ENCODE results near the gene NEK10.
"Not testable (repeated sequence)": the region's sequence is repeated elsewhere in the genome, so short reads cannot be mapped to it uniquely, and the experiment has no call there.

Gene NEK10

DNA sequence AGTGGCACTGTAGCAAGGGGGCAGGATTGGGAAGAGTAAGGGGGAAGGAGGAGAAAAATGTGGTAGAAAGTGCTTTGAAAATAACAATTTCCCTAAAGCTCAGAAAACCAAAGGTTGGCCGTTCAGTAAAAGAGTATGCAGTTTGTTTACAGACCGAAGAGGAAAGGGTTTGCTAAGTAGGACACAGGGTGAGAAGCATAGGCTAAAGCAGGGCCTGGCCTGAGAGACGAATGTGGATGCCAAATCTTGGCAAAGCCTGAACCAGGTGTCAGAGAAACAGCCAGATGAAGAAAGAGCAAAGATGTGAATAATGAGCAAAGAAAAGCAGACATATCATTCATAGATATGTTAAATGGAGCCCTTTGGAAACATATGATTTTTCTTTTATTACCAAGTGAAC lies 17.1 kb downstream of the NEK10 start:
- DNase-seq (ENCODE audit: low read depth in 2 of 2), result no peak

DNA sequence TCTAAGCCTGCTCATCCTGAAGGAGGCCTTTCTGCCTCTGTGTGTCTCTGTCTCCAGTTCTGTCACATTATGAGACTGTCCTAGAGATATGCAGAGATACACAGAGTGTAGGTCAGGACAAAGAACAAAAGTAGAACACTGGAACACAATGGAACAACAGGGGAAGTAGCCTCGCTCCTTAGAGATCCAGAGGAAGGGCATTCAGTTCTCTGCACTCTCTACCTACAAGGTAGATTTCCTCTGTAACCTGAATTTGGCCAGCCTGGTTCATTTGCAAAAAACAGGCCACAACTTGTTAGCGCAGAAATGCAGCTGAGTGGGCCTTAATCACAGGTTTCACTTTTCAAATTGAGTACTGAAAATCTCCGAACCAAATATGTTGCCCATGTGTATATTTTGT lies 19.4 kb downstream of the NEK10 start:
- DNase-seq (ENCODE audit: low read depth in 2 of 2), result no peak

DNA sequence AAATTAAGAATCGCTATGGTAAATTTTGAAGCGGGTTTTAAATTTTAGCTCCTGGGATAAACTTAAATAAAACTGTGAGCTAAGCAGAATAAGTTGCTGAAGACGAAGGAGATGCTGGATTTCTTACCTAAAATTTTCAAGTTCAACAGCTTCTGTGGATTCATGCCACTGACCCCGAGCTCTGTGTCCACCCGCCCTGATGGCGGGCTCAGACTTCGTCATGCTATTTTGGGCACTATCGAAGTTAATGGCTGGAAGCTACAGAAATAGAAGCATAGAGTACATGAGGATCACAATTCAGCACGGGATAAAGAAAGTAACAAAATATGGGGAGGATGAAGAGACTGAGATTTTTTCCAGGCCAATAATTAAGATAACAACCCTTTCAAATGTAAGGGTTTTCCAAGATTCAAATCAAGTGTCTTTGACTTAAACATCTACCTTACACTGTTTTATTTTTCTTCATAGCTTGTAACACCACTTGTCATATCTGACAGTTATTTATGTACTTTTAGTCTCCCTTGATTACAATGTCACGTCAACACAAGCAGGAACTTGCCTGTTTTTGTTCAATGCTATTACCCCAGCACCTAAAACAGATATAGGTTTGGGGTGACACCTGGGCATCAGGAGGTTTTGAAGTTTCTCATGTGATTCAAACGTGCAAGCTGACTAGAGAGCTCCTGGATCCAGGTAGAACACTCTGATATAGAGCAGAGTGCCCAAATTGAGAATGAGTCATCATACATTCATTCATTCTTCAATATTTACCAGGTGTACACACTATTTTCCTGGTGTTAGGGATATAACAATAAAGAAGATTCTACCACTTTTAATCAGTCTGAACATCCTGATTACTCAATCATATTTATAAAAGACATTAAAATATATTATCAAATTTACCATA lies 23.0 kb downstream of the NEK10 start:
- DNase-seq (ENCODE audit: low read depth in 2 of 2), result no peak

DNA sequence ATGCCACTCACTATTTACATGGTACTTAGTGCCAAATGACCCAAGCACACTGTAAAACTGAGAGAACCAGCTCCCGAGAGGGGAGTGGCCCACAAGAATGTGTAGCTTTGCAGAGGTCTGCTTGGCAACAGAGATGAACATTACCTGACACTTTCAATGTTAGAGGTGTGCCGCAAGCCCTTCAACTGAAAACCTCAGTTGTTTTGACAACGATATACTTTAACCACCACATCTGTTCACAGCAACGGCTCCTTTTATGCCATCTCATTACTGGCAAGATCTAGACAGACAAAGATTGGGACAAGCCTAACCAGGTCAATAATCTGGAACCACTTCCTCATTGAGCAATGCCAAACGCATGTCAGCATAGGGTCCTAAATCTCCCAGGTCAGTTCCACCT lies 23.7 kb downstream of the NEK10 start:
- no peak for DNase-seq (ENCODE audit: low read depth in 2 of 2)

DNA sequence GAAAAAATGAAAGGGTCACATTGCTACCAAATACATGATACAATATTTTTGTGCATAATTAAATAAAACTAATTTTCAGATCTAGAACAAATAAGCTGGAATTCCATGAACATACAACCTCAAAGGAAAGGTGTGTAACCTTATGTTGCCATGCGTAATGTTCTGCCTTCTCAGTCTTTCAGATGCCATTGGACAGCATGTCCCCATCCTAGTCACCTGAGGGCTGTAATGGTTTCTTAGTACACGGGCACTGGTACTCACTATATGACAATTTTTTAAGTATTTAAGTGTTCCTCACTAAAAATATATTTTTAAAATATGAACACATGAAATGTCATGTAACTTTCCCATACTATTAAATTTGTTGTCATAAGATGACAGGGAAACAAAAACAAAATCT lies 24.1 kb downstream of the NEK10 start:
- no peak for DNase-seq (ENCODE audit: low read depth in 2 of 2)

DNA sequence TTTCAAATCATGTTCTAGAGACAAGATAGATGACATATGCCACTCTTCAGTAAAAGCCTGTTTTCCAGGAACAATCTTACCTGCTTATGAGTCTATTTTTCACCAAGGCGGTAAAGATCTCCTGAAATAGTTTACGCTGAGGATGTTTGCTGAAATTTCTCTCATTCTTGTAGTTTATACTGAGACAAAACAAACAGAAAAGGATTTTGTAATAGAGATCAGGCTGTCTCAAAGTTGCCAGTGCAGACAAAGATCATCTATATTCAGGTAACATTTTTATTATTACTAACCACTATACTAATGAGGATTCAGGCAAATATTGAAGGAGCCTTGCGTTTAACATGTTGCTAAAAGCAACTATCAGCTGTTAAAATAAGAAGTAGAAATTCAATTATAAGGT lies 25.0 kb downstream of the NEK10 start:
- DNase-seq (ENCODE audit: low read depth in 2 of 2), result no peak

DNA sequence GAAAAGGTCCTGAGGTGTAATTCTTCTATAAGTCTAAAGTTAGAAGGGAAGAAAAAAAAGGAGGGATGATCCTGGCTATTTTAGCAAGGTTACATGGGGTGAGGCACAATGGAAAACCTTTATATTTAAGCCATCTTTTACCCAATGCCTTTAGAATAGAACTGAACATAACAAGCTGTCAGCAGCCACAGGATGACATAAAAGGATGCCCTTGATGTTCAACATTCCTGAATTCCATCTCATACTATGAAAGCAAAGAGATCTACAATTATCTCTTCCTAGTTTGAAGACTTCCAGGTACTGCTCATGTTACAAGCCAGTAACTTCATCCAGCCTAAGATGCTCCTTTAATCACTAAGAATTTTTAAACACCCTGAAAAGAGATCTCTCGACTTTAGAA lies 26.9 kb downstream of the NEK10 start:
- no peak for DNase-seq (ENCODE audit: low read depth in 2 of 2)

DNA sequence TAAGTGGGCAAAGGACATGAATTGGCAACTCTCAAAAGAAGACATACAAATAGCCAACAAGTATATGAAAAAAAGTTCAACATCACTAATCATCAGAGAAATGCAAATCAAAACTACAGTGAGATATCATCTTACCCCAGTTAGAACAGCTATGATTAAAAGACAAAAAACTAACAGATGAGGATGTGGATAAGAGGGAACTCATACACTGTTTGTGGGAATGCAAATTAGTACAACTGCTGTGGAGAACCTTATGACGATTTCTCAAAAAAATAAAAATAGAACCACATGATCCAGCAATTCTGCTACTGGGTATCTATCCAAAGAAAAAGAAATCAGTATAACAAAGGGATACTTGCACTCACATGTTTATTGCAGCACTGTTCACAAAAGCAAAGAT lies 28.6 kb downstream of the NEK10 start:
- DNase-seq (ENCODE audit: low read depth in 2 of 2), result no peak

DNA sequence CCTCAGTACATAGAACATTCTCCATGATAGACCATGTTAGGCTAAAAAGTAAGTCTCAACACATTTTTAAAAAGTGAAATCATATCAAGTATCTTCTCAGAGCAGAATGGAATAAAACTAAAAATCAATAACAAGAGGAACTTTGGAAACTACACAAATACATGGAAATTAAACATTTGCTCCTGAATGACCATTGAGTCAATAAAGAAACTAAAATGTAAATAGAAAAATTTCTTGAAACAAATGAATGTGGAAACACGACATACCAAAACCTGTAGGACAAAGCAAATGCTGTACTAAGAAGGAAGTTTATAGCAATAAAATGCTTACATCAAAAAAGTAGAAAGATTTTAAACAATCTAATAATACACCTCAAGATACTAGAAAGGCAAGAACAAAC lies 33.6 kb downstream of the NEK10 start:
- DNase-seq (ENCODE audit: low read depth in 2 of 2), result no peak

DNA sequence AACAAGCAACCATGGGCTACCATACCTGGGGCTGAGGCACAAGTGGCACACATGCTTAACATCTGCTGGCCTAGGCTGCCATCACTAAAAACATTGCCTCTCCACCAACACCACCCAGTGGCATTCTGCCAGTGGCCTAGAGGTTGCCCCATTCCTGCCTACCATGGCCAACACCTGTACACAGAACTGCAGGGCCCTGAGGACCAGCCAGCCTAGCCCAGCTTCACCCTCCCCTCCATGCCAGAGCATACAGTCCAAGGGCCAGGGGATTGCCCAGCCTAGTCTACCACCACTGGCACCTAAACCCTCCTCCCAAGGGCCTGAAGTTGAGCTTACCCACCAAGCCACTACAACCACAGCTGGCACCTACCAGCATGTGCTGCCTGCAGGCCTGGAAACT lies 35.3 kb downstream of the NEK10 start:
- DNase-seq (ENCODE audit: low read depth in 2 of 2), result no peak

DNA sequence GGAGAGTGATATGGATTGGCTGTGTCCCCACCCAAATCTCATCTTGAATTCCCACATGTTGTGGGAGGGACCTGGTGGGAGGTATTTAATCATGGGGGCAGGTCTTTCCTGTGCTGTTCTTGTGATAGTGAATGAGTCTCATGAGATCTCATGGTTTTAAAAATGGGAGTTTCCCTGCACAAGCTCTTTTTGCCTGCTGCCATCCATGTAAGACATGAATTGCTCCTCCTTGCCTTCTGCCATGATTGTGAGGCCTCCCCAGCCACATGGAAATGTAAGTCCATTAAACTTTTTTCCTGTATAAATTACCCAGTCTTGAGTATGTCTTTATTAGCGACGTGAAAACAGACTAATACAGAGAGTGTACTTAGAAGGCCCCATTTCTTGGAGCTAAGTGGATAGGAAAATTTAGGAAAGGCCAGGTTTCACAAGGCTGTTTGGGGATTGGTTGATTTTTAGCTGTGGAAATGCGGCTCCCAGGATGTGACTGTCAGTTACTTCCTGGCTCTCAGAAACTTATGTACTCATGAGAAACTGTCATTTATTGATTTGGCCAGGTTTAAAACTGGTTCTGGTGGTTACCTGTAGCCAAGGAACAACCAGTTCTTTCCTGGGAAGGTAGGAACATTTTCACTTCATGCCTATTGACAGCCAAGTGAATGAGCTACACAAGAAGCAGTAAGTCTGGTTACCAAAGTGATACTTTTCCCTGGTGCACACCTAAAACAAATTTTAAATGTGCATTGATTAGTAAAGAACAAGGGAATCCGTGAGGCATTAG lies 40.0 kb downstream of the NEK10 start:
- not testable (repeated sequence) for DNase-seq (ENCODE audit: low read depth in 2 of 2)

DNA sequence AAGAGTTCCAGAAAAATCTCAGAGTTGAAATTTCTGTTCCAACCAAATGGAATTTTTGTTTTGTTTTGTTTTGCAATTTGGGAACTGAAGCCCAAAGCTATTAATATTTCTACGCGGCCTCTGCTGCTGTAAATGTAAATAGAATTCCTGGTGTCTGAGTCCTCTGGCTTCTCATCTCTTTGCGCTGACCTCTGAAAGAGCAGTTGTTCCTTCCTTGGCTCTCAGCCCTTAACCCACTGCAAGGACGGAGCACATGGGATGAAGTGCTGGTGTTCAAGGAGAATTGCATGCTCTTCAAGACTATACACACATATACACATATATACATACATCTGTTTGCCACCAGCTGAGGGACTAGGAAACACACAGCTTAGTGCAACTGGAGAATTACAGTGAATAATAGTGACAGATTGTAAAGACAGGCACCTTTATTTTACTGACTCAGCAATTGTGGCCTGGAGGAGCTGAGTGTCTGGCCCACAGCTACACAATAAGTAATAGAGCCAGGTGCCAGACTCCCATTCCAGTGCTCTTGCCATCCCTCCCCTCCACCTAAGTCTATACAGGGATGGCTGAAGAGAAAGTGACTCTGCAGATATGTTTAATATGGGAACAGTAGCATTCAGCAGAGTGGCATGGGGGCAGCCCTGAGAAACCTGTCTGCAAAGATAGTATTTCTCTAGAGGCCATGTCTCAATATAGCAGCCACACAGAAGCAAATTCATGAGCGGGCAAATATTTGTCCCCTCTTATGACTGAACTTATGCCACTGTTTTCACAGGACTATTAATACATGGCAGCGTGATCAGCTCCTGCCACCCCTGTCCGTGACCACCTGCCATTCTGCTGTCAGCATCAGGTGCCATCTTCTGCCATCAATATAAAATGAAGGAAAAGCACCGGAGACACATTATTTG lies 42.3 kb downstream of the NEK10 start:
- DNase-seq (ENCODE audit: low read depth in 2 of 2), result no peak

DNA sequence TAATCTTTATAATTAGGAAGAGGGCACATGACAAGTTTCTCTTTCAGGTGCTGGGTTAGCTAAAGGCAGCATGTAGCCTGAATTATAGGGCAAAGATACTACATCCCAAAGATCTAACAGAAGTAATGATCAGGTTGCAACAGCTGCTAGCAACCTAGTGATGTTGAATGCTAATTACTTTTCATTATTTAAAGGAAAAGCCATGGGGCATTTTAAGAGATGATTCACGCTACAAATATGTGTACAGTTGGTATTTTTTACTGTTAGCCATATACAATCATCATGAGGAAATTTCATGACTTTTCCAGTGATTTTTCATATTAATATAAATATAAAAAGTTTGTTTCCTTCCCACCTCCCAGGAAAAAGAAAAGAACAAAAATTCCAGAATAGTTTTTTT lies 43.0 kb downstream of the NEK10 start:
- no peak for DNase-seq (ENCODE audit: low read depth in 2 of 2)

DNA sequence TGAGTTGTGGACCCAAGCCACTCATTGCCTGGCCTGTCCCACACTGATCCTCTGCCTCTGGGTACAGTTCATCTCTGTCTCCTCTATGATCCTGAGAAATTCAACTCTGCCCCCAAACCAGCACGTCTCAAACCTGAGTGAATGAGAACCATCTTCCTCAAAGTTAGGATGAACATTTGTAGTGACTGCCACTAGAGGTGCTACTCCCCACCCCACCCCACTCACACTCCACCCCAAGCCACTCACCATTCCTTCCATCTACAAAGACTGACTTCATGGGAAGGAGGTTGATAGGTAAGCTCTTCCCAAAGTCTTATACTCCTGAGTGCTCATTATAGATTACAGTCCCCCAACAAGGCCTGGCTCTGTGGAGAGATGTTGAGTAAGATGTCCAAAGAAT lies 43.8 kb downstream of the NEK10 start:
- no peak for DNase-seq (ENCODE audit: low read depth in 2 of 2)

DNA sequence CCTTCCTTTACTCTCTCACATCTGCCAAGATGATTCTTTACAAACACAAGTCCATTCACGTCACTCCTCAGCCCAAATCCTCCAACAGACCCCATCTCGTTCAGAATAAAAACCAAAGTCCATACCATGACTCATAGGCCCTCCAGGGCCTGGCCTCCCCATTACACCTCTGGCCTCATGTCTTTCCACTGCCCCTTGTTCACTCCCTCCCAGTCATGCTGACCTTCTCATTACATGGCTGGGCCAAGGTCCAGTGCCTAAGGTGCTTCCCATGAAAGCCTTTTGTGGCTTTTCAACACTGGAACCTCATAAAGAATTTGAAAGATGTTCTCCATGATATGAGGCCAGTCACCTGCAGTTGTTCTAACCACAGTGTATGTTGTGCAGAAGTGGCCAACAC lies 44.5 kb downstream of the NEK10 start:
- DNase-seq (ENCODE audit: low read depth in 2 of 2), result no peak

DNA sequence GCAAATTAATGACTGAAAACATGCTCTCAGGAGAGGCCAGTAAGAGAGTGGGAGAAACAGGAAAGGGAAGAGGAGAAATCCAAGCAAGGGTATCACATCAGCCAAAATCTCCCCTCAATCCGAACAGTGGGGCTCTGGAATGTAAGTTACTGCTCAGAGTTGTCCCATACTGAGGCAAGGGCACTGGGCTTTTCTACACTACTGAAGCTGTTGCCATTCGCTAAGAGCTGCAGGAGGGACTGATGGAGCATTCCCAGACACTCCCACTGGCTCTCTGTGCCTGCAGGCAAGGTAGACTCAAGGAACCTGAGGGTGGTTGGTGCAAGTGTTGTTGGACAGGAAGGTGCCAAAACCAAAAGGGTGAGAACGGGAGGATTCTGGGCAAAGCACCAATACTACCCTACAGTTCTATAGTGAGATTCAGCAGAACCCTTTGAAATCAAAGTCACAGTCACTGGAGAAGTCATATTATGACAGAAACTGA lies 46.1 kb downstream of the NEK10 start:
- no peak for DNase-seq (ENCODE audit: low read depth in 2 of 2)

DNA sequence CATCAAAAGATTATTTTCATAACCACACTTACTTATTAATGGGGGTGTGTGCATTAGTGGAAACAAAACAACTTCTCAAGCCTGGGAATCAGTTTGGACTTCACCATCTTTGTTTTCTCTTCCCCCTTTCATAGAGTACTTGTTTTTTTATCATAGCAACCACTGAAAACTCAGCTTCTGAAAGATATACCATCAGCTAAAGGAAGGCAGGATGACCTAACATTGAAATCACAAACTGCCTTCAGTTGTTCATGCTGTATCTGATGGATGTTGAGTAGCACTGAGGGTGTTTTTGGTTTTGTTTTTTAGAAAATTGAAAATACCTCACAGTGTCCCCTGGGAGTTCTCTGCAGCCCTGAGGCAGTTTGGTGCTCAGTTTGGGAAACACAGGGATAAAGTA lies 46.5 kb downstream of the NEK10 start:
- DNase-seq (ENCODE audit: low read depth in 2 of 2), result no peak

DNA sequence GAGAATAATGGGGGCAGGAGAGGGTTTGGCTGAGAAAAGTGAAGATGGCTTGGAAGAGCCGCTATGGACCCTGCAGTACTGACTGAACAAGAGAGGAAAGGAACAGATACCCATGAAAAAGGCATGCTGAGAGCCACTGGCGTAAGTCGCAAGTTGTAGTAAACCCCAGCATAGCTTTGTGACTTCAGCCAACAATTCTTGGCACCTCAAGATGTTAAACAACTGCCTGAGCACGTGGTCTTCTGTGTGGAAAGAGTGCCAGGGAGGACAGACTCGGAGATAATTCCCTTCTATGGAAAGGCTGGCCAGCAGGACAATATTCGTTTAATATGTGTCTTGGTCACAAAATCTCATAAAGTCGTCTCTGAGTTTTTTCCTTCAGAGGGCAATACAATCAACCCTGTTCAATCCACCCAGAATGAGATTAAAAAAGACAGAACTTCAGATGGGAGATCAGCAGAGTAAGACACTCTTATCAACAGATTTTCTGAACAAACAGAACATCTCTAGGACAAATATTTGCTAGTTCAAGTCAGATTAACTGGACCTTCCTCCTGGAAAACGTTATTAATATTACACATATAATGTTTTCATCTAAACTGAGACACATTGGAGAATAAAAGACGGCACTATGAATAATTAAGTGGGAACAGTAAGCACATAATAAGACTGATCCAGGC lies 49.2 kb downstream of the NEK10 start:
- no peak for DNase-seq (ENCODE audit: low read depth in 2 of 2)

DNA sequence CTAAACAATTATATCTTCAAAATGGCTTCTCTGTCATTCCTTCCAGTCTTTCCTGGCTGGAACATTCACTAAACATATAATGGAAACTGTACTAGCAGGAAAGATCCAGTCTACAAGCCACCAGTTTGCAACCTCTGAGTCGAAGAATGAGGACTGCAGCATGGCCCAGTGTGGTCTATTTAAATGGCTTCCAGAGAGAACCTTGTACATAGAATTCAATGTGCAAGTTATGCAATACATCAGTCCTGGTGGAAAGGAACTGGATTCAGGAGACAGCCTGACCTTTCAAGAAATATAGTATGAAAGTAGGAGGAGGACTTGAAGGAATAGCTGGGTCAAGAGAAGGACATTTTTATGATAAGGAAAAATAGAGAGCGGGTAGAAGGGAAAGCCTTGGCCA lies 49.9 kb downstream of the NEK10 start:
- DNase-seq (ENCODE audit: low read depth in 2 of 2), result no peak

DNA sequence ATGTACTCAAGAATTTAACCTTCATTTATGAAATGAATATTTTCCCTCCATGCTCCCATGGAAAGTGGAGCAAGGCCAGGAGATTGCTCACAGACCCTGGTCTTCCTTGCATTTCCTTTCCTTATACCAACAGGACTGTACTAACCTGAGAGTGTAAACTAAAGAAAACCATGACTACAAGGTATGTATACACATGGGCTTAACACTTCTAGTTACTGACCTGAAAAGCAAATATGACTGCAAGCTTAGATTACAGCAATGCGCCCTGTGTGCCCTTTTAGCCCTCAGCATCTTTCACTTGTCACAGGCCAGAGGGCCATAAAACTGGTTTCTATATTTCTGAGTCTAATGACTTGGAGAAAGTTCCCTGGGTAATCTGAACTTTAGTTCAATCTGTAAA lies 52.1 kb downstream of the NEK10 start:
- no peak for DNase-seq (ENCODE audit: low read depth in 2 of 2)

DNA sequence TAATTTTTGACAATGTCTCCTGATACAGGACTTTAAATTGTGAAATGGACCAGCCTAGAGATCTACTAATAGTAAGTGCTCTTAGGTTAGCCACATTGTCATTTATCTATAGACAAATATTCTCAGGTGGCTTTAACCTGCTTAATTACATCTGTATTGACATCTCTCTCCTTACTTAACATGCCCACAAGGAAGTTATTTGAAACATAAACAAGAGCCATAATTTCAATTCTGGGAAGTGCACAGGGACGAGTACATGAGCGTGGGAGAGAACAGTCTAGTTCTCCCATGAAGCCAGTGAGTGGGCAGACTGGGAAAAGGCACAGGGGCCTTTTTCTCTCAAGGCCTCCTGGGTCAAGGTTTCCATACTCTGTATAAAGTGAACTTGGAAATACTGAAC lies 54.2 kb downstream of the NEK10 start:
- no peak for DNase-seq (ENCODE audit: low read depth in 2 of 2)
